HepG2 (cell line): ENCODE measurements around the gene DSTN. TPM values are rescaled to one million over a fixed set of nuclear protein-coding genes. Genes with fewer than 3 reads are reported as not detected.

ENCODE experiments used
- BORCS8-MEF2B ChIP-seq: sonication (generic); formaldehyde crosslinking; IDR thresholded peaks from 2 replicates; pipeline ENCODE4 v1.8.0; 2022; ENCODE audit warnings: mild to moderate bottlenecking, missing genetic modification reagents
- FOXP4 ChIP-seq: sonication (generic); formaldehyde crosslinking; IDR thresholded peaks from 2 replicates; pipeline ENCODE4 v1.4.0; 2020; ENCODE audit warnings: missing genetic modification reagents
- HOMEZ ChIP-seq: IDR thresholded peaks from 2 replicates; pipeline ENCODE4 v1.6.1; 2016; ENCODE audit warnings: low read depth
- LBX2 ChIP-seq: sonication (generic); formaldehyde crosslinking; IDR thresholded peaks from 2 replicates; pipeline ENCODE4 v1.5.0; 2020; ENCODE audit warnings: missing genetic modification reagents, mild to moderate bottlenecking, borderline replicate concordance
- POLR2A ChIP-seq, 2 experiments: IDR thresholded peaks; 2 replicates each; pipeline ENCODE4 v1.6.1; 2011; ENCODE audit warnings: low read depth in 2 of 2, low read length in 2 of 2, mild to moderate bottlenecking in 1 of 2, moderate library complexity in 1 of 2; ENCODE audit not compliant: insufficient read depth in 1 of 2
- TCF12 ChIP-seq, 2 experiments: fragments of 450-650 bp in 1 of 2; sonication (generic) in 1 of 2; formaldehyde crosslinking in 1 of 2; IDR thresholded peaks; 2 replicates each; pipeline versions ENCODE4 v1.6.1 to v1.8.0; 2017 to 2022; ENCODE audit warnings: antibody characterized with exemption in 1 of 2, mild to moderate bottlenecking in 1 of 2, missing genetic modification reagents in 1 of 2, moderate library complexity in 1 of 2
- UBTF ChIP-seq: sonication (generic); formaldehyde crosslinking; IDR thresholded peaks from 2 replicates; pipeline ENCODE4 v1.4.0; 2020; ENCODE audit warnings: mild to moderate bottlenecking, missing genetic modification reagents
- ZBTB43 ChIP-seq: sonication (generic); formaldehyde crosslinking; conservative IDR thresholded peaks from 2 replicates; pipeline ENCODE4 v1.4.0; 2020; ENCODE audit warnings: missing genetic modification reagents
- ZGPAT ChIP-seq: IDR thresholded peaks from 2 replicates; pipeline ENCODE4 v1.6.1; 2016; ENCODE audit warnings: mild to moderate bottlenecking
- ZNF704 ChIP-seq: sonication (generic); formaldehyde crosslinking; IDR thresholded peaks from 2 replicates; pipeline ENCODE4 v1.8.1; 2023; ENCODE audit warnings: mild to moderate bottlenecking, inconsistent platforms, moderate library complexity, missing genetic modification reagents, borderline replicate concordance
- ZNF75D ChIP-seq: sonication (generic); formaldehyde crosslinking; IDR thresholded peaks from 2 replicates; pipeline ENCODE4 v1.8.1; 2023; ENCODE audit warnings: missing genetic modification reagents, mild to moderate bottlenecking, borderline replicate concordance
- polyA plus RNA-seq, 8 experiments: library from polyadenylated mRNA; depleted of rRNA in 3 of 8; stranded (reverse) in 7 of 8; unstranded in 1 of 8; fragments of >200 nt; fragmentation: Illumina TruSeq in 4 of 8; extraction: Trizol in 4 of 8; gene quantifications; 2 replicates each; pipeline versions ENCODE4 v1.2.1 to v1.2.3, GENCODE V29; 2011 to 2016; ENCODE audit warnings: low read depth in 4 of 8, missing spikeins in 1 of 8, mixed read lengths in 1 of 8; ENCODE audit not compliant: insufficient read depth in 1 of 8
- total RNA-seq, 5 experiments: library from RNA; depleted of rRNA; stranded (reverse); fragments of >200 nt; fragmentation: Illumina TruSeq; extraction: Trizol; gene quantifications; 2 replicates each; pipeline ENCODE4 v1.2.3, GENCODE V29; 2016; ENCODE audit warnings: low read depth in 1 of 5

The DSTN gene
- total and polyA plus RNA-seq, 2 of the 13 experiments (the other 11 are each of a cell fraction or from before 2014, with no cell fraction given) = 27.6 to 106 TPM

GRCh38 chr20:17611540-17612286, 41.8 kb downstream of the DSTN start (continued):
- TF ChIP-seq UBTF (CRISPR knock-in tag) (0 out of 2 replicates have a peak, but pooled peaks have one; percentile 5), BORCS8-MEF2B (CRISPR knock-in tag) (peak; percentile 55), ZNF75D (CRISPR knock-in tag) (no peak), HOMEZ (CRISPR knock-in tag) (no peak), LBX2 (CRISPR knock-in tag) (peak; percentile 62; the same call in 1 of the 2 replicates), TCF12 (IDR thresholded peaks at IDR 0.05) (no peak), TCF12 (CRISPR knock-in tag; IDR thresholded peaks at IDR 0.05) (peak; percentile 29; the same call in 1 of the 2 replicates), ZGPAT (CRISPR knock-in tag) (no peak), FOXP4 (0 out of 2 replicates have a peak, but pooled peaks have one; percentile 5), ZBTB43 (CRISPR knock-in tag) (no peak), ZNF704 (CRISPR knock-in tag) (no peak), POLR2A (IDR thresholded peaks at IDR 0.05; ENCODE audit: insufficient read depth in 1 of 2, low read depth in 2 of 2, low read length in 2 of 2) (peak in 1 of 2 experiments; percentile 56; a peak in 1 of 4 replicates)
